ES-I3 (cell line): ENCODE measurements around the gene TPPP.

Experiments
- H3K36me3 ChIP-seq: 2 replicates; pipeline ENCODE4 v1.6.1; 2013; ENCODE audit warnings: mild to moderate bottlenecking, low read length, control low read depth, moderate library complexity; ENCODE audit not compliant: insufficient read depth
- H3K4me1 ChIP-seq: 2 replicates; pipeline ENCODE4 v1.6.1; 2013; ENCODE audit warnings: mild to moderate bottlenecking, control low read depth, low read length; ENCODE audit not compliant: insufficient read depth
- H3K9ac ChIP-seq: 2 replicates; pipeline ENCODE4 v1.6.1; 2013; ENCODE audit warnings: low read depth, mild to moderate bottlenecking, low read length, moderate library complexity
- H3K9me3 ChIP-seq: 2 replicates; pipeline ENCODE4 v1.6.1; 2013; ENCODE audit warnings: mild to moderate bottlenecking, low read length, moderate library complexity; ENCODE audit not compliant: control insufficient read depth, insufficient read depth

The TPPP gene

DNA sequence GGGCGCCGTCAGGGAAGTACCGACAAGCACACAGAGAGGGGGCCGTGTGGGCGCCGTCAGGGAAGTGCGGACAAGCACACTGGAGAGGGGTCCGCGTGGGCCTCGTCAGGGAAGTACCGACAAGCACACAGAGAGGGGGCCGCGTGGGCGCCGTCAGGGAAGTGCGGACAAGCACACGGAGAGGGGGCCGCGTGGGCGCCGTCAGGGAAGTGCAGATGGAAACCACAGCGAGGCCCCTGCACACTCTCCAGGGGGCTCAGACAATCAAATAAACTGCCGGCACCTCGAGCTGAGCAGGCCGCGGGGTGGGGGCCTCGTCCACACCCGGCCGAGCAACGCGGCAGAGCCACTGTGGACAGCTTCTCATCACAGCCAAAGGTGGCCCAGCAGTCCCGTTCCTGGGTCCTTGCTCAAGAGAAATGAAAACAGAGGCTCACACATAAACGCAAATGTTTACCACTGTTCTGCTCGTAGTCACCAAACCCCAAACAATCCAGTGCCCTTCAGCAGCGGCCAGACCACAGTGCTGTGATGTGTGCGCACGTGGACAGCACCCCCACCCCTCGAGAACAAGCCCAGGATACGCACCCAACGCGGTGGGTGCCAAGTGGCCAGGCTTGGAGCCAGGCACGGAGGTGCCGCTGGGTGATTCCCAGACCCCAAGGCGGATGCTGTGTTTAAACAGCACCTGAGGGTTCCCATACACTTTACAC is 24.7 kb downstream of the TPPP start:
- H3K36me3 ChIP-seq = no peaks in the 10 kb centered on the region
- H3K9ac ChIP-seq = no peak overlapping the region
- peaks cover 3% of the 10 kb centered on the region; the same call in 1 of the 2 replicates for H3K4me1 ChIP-seq
- H3K9me3 ChIP-seq = no peaks in the 10 kb centered on the region

DNA sequence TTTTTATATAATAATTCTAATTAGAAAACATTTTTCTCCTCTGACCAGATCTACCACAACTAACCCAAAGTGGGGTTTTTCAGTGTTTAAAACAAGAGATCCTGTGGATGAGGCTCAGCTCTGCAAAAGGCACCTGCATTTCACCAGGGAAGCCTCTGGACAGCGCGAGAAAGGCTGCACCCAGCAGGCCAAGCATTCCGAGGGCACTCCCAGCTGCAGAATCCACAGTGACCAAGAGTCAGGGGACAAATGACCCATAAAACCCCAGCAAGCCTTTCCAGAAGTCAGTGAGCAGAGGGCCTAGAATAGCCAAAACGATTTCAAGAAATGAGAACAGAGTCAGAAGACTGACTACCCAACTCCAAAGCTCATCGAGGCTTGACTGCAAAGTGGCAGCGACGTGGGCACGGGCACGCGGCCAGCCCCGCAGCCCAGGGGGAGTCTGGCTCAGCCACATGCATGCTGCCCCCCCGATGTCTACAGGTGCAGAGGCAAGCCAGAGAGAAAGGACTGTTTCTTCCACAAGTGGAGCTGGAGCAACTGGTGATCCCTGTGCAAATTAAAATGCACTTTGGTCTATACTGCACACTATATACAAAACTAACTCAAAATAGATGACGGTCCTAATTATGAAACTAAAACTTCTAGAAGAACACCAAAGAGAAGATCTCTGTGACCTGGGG is 26.2 kb downstream of the TPPP start:
- Histone ChIP-seq H3K9me3 (no peaks in the 10 kb centered on the region), H3K9ac (no peak overlapping the region), H3K4me1 (peaks cover 3% of the 10 kb centered on the region; the same call in 1 of the 2 replicates), H3K36me3 (no peaks in the 10 kb centered on the region)

DNA sequence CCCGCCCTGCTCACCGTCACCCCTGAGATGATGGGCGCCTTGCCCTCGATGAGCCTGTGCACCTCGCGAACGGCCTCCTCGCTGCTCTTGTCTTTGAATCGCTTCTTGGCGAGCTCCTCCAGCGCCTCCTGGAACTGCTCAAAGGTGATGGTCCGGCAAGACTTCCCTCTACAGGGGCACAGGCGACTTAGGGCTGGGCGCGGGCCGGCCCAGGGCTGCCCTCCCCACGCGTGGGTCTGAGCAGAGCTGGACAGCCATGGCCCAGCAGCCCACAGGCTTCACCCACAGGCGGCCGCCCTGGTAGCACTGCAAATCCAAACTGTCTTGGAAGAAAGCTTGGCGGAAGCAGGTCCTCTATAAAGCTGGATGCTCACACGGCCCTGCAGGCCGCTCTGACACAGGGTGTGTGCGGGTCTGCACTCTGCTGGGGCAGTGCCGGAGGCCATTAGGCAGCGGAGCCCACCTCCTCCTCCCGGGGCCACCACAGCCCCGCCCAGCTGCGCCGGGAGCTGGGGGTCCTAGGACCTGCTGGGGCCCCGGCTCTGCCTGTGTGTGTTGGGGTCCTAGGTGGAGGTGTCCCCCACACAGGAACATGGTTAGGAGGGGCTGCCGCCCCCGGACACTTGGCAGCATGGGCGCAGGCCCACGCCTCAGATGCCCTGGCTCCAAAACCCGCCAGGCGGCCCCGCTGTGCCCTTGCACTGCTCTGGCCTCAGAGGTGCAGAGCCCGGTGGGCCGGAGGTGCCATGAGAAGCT is 27.0 kb downstream of the TPPP start:
- H3K9ac ChIP-seq = no peak overlapping the region

DNA sequence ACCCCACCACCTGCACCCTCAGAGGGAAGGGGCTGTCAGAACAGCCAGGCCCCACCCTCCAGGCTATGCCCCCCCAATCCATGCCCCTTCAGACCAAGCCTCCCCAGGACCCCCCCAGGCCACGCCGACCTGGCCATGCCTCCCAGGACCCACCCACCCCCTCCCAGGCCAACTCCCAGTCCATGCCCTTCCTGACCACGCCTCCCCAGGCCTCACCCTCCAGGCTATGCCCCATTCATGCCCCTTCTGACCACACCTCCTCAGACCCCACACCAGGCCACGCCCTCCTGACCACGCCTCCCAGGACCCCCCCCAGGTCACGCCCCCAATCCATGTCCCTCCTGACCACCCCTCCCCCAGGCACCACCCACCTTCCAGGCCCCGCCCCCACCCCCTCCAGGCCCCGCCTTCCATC is 27.6 kb downstream of the TPPP start:
- Histone ChIP-seq H3K9ac (no peak overlapping the region), H3K4me1 (peaks cover under 1% of the 10 kb centered on the region; the same call in 1 of the 2 replicates), H3K36me3 (no peaks in the 10 kb centered on the region; the same call in 1 of the 2 replicates), H3K9me3 (no peaks in the 10 kb centered on the region)

More for the DNA sequence above, 27.0 kb downstream of the TPPP start:
- Histone ChIP-seq H3K4me1 (peaks cover 3% of the 10 kb centered on the region; the same call in 1 of the 2 replicates), H3K36me3 (no peaks in the 10 kb centered on the region; the same call in 1 of the 2 replicates), H3K9me3 (no peaks in the 10 kb centered on the region)

DNA sequence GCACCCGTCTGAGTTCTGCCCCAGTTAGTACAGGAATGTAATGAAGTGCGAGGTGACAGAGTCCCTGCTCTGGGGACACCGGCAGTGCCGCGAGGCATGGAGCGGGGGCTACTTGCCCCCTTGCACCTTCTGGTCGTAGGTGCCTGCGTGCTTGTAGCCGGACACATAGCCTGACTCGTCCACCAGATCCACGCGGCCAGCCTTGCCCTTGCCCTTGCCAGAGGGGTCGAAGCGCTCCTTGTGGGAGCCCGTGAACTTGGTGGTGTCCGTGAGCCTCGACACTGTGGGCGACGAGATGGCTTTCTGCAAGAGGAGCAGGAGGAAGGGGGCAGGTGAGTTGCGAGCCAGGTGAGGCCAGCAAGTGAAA is 28.2 kb downstream of the TPPP start:
- H3K36me3 ChIP-seq = no peaks in the 10 kb centered on the region; the same call in 1 of the 2 replicates
- H3K4me1 ChIP-seq = no peaks in the 10 kb centered on the region; the same call in 1 of the 2 replicates
- no peak overlapping the region for H3K9ac ChIP-seq
- no peaks in the 10 kb centered on the region for H3K9me3 ChIP-seq

DNA sequence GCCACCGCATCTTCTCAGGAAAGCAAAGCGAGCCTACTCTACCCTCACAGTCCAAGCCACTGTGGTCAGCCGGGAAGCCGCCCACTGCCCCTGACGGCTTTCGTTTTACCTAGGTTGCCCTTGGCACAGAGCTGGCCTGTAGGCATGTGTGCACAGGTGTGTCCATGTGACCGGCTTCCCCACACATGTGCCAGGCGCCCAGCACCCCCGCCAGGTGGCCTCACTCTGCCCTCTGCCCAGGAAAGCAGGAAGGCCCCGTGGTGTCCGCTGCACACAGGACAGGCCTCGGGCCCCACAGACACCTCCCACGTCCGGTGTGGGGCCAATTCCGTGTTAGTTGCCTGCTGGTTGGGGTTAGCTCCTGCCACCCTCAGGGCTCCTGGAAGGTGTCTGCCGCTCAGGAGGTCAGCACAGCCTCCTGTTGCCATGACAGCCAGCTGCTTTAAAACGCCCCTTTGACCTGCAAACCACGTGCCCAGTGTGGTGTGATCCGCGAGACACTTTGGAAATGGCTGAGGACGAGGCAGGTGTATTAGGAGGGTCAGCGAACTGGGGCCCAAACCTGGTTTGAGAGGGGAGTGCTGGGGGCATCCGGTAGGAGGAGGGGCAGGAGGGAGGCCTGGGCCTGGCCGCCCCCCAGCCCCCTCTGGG is 28.7 kb downstream of the TPPP start:
- Histone ChIP-seq H3K9ac (no peak overlapping the region), H3K4me1 (no peaks in the 10 kb centered on the region; the same call in 1 of the 2 replicates), H3K36me3 (no peaks in the 10 kb centered on the region; the same call in 1 of the 2 replicates), H3K9me3 (no peaks in the 10 kb centered on the region)

DNA sequence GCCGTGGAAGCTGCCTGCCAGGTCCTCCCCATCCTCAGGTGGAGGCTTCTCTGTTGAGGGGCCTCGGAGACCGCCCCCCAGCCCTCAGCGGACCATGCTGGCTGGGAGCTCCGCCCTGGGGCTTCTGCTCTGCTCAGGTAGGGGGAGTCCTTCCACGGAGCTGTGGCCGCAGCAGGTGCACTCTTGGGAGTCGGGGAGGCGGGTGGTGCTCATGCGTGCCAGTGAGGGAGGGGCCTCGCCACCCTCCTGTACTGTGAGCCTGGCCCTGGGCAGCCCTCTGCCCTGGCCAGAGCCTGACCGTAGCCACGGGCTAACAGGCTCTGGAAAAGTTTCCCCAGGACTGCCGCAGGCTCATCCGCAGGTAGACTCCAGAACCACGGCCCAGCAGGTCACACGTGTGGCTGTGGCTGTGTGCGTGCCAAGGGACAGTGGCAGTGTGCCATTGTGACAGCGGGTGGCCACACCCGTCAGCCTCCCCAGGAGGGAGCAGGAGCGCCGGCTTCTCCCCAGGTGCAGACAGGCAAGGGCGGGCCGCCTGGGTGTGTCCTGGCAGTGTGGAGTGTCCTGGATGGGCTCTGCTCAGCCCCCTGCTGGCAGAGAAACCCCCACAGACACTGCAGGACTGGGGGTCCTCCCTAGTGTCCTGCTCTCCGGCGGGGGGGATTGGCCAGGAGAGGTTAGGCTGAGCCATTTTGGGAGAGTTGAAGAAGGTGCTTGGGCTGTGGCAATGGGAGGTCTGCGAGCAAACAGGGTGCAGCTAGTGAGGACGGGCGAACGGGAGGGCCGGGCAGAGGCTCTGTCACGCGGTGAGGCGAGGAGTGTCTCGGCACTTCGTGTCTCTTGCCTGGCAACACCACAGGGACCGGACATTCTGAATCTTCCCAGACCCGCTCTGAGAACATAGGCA is 29.5 kb downstream of the TPPP start:
- Histone ChIP-seq H3K4me1 (no peaks in the 10 kb centered on the region), H3K36me3 (no peaks in the 10 kb centered on the region; the same call in 1 of the 2 replicates), H3K9me3 (no peaks in the 10 kb centered on the region), H3K9ac (no peak overlapping the region)

DNA sequence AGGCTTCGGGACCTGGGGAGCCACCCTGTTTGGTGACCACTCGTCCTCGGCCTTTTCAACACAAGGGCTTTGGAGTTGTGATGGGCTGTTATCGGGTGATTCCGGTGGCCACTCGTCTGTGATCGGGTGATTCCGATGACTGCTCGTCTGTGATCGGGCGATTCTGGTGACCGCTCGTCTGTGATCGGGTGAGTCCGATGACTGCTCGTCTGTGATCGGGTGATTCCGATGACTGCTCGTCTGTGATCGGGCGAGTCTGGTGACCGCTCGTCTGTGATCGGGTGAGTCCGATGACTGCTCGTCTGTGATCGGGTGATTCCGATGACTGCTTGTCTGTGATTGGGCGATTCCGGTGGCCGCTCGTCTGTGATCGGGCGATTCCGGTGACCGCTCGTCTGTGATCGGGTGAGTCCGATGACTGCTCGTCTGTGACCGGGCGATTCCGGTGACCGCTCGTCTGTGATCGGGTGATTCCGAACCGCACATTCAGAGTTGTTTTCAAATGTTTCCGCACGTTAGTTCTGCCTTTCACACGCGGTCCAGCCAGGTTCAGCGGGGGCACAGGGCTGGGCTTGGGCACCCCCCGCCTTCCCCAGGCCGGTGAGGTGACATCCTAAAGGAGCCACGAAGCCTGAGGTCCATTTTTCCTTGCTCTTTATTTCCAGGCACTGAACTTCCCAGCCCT is 30.3 kb downstream of the TPPP start:
- no peaks in the 10 kb centered on the region for H3K4me1 ChIP-seq
- H3K36me3 ChIP-seq = no peaks in the 10 kb centered on the region; the same call in 1 of the 2 replicates
- no peaks in the 10 kb centered on the region for H3K9me3 ChIP-seq
- H3K9ac ChIP-seq = no peak overlapping the region

DNA sequence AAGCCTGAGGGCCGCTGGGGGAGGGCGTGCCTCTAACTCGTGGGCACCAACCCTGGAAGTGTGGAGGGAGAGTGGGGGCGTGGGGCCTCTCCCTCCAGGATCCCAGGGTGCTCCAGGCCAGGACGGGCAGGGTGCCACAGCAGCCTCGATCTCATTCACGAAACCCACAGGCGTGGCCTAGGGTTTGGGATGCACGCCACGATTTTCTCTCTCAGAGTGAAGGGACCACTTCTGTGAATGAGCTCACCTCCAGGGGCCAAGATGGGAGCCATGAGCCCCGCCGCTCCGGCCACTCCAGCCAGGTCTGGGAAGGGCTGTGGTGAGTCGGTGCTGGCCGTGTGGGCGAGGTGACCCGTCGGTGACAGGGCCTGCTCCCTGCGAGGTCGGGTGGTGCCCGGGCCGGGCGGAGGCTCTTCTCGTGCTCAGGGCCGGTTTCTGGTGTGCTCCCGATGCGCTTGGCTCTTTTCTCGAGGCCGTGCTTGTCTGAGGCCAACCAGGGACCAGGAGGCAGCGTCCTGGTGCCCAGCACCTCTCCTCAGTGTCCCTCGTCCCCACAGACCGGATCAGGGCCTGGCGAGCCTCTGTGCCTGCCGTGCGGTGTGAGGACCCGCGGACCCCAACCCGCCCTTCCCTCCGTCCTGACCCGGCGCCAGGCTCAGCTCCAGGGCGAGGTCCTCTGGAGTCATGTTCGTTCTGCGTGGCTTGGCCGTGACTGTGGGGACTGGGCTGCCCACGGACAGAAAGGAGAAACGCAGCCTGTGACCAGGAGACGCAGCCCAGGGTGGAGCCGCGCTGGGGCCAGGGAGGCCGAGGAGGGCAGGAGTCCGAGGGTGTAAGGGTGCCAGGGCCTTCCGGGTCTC is 31.0 kb downstream of the TPPP start:
- Histone ChIP-seq H3K9me3 (no peaks in the 10 kb centered on the region), H3K4me1 (no peaks in the 10 kb centered on the region), H3K9ac (no peak overlapping the region), H3K36me3 (no peaks in the 10 kb centered on the region; the same call in 1 of the 2 replicates)

DNA sequence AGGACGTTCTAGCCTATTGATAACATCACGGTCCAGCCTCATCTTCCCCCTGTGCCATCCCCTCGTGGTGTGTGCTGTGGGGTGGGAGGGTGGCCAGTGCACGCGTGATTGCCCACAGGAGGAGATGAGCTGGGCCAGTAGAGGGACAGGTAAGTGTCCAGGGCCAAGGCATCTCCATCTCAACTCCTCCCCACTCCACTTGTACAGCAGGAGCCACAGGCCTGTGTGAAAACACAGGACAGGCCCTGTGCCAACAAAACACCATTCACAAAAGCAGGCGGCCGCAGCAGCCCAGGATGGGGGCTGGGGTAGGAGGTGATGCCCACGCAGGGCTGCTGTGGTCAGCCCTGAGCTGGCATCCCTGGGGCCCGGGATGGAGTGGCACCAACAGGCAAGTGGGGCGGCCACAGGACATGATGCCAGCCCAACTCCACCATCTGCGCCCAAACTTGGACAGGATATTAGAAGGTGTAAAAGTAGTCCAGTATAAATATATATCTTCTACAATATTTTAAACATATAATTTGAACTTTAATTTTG is 32.6 kb downstream of the TPPP start:
- Histone ChIP-seq H3K9me3 (no peaks in the 10 kb centered on the region), H3K36me3 (no peaks in the 10 kb centered on the region; the same call in 1 of the 2 replicates), H3K4me1 (no peaks in the 10 kb centered on the region), H3K9ac (no peak overlapping the region)

DNA sequence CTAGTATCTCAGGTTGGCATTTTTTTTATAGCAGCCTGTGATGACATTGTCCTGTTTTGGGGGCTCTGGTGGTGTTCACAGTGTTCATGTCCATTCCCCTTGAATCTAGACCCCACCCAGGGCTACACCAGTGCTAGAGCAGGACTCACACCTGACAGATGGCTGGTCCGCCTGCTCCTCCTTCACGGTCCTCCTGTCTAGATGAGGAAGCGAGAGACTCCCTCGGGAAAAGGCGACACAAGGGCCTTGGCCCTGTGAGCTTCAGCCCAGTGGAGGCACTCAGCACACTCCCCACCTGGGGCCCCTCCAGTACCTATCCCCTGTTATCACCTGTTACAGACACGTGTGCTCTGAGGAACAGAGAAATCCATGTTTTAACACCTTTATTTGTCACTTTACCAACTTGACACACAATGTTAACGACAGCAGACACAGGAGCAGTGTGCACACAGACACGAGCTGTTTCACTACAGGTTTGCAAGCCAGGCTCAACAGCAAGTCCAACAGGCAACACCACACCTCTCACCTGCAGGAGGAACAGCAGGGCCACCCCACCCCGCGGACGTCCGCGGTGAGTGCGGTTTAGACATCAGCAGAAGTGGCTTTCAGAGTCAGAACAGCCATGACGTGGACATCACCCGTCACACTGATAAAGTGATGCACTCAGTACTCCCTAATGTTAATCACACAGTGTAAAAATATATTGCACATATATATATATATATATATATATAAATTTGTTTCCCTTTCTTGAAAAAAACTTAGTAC is 33.5 kb downstream of the TPPP start:
- Histone ChIP-seq H3K36me3 (no peaks in the 10 kb centered on the region; the same call in 1 of the 2 replicates), H3K9ac (no peak overlapping the region), H3K4me1 (no peaks in the 10 kb centered on the region), H3K9me3 (no peaks in the 10 kb centered on the region)
